Measurements from ENCODE around the gene OR56A5. TPM values are rescaled to one million over a fixed set of nuclear protein-coding genes. Genes with fewer than 3 reads are reported as not detected.

The OR56A5 gene, protein sequence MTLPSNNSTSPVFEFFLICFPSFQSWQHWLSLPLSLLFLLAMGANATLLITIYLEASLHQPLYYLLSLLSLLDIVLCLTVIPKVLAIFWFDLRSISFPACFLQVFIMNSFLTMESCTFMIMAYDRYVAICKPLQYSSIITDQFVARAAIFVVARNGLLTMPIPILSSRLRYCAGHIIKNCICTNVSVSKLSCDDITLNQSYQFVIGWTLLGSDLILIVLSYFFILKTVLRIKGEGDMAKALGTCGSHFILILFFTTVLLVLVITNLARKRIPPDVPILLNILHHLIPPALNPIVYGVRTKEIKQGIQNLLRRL
- total RNA-seq (2022; extraction: Qiagen RNA extraction; ENCODE audit: low read depth) = not detected in 5 replicates

DNA sequence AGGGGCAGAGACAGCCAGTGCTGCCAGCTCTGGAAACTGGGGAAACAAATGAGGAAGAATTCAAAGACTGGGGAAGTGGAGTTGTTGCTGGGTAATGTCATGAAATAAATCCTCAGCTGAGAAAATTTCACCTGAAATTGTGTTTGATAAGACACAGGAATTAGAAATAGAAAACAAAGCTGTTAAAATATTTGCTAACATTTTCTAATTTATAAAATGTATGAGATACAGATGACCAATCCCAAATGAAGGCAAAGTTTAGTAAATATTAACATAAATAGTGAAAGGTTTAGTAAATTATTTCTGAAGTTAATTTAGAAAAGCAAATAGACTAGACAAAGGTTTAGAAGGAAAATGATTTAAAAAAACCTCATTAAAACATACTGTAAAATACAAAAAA, at the start of gene OR56A5:
Gene OR56A5 (minus strand): TSS at position 101 of the 400 bp plus-strand sequence. CDS start 0 bp downstream, at position 101.

DNA sequence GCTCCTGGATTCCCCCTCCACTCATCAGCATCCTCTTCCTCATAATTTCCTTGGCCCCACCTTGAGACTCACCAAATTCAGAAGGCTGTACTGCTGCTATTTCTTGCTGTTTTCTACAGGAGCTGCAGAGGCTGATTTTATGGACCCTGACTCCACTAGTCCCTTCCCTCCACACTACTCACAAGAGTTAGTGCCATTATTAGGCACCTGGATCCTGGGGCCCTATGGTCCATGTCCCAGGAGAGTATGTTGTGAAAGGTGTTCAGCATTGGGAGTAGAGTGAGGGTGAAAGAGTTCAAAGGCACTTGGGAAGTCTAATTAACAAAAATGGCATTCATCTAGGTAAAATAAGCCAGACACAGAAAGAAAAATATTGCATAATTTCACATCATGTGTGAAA, 38.6 kb upstream of the OR56A5 start, which contains the start of gene OR56A4:
Gene OR56A4 (minus strand): TSS at position 101 of the 400 bp plus-strand sequence. CDS start 3,954 bp downstream, outside the sequence.

DNA sequence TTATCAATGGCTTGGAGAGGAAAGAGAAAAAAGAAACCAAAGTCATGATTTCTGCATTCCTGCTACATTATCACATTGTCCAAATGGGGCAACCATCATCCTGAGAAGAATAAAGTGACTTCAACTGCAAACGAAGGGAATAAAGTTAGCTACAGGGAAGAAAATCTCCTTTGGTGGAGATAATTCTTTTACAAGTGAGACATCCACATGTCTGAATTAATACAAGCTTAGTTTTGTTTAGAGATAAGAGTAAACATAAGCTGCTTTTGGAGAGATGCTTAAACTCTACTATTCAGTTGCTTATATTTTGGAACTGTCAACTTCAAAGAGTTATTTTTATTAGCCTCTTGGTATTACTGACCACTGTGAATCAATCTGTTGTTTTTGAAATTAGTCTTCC, 18.6 kb upstream of the OR56A5 start, which contains the start of gene OR52L1:
Gene OR52L1 (minus strand): TSS at position 101 of the 400 bp plus-strand sequence. CDS start 55 bp downstream, at position 46.

DNA sequence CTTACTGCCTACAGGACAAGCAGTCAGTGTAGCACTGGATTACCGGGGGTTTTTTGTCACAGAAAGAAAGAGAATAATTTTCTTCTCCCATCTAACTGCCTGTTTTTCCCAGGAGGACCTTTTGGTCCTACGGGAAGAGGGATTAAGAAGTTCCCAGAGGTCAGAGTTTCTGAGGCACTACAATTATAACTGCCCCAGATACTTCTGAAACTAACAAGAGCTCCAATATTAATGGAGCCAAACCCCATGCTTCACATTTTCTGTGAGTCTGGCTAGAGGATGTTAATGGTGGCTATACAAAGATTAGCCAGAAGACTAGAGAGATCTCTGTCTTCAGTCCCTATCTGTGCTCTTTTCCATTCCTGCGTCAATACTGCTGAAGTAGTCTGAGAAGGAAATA, 26.3 kb downstream of the OR56A5 start, which contains the start of gene OR56A3:
Gene OR56A3 (plus strand): TSS at position 301 of the 400 bp plus-strand sequence. CDS start 5,096 bp downstream, outside the sequence.

Other genes starting within 250 kb of the OR56A5 start
- not detected in 5 replicates for gene OR56B1, start 232.0 kb downstream of the OR56A5 start, total RNA-seq (2022; extraction: Qiagen RNA extraction; ENCODE audit: low read depth)
- not detected in 5 replicates for gene OR52N4, start 214.3 kb downstream of the OR56A5 start, total RNA-seq (2022; extraction: Qiagen RNA extraction; ENCODE audit: low read depth)
- gene OR52N5, start 185.1 kb downstream of the OR56A5 start, total RNA-seq (2022; extraction: Qiagen RNA extraction; ENCODE audit: low read depth) = not detected in 5 replicates
- gene OR52N1, start 177.2 kb downstream of the OR56A5 start, total RNA-seq (2022; extraction: Qiagen RNA extraction; ENCODE audit: low read depth) = not detected in 5 replicates
- gene OR52N2, start 159.6 kb downstream of the OR56A5 start, total RNA-seq (2022; extraction: Qiagen RNA extraction; ENCODE audit: low read depth) = not detected in 5 replicates
- gene OR52E6, start 126.6 kb downstream of the OR56A5 start, total RNA-seq (2022; extraction: Qiagen RNA extraction; ENCODE audit: low read depth) = not detected in 5 replicates
- gene OR52E8, start 110.8 kb downstream of the OR56A5 start, total RNA-seq (2022; extraction: Qiagen RNA extraction; ENCODE audit: low read depth) = not detected in 5 replicates
- gene OR52E4, start 87.9 kb downstream of the OR56A5 start, total RNA-seq (2022; extraction: Qiagen RNA extraction; ENCODE audit: low read depth) = not detected in 5 replicates
- gene OR52E5, start 75.3 kb downstream of the OR56A5 start, total RNA-seq (2022; extraction: Qiagen RNA extraction; ENCODE audit: low read depth) = not detected in 5 replicates
- not detected in 5 replicates for gene OR56A3, start 26.2 kb downstream of the OR56A5 start, total RNA-seq (2022; extraction: Qiagen RNA extraction; ENCODE audit: low read depth)
- gene OR52L1, start 18.5 kb upstream of the OR56A5 start, total RNA-seq (2022; extraction: Qiagen RNA extraction; ENCODE audit: low read depth) = not detected in 5 replicates
- gene OR56A4, start 38.5 kb upstream of the OR56A5 start, total RNA-seq (2022; extraction: Qiagen RNA extraction; ENCODE audit: low read depth) = not detected in 5 replicates
- gene OR56A1, start 62.3 kb upstream of the OR56A5 start, total RNA-seq (2022; extraction: Qiagen RNA extraction; ENCODE audit: low read depth) = not detected in 5 replicates
- gene OR56B4, start 139.2 kb upstream of the OR56A5 start, total RNA-seq (2022; extraction: Qiagen RNA extraction; ENCODE audit: low read depth) = not detected in 5 replicates
- not detected in 5 replicates for gene OR52B2, start 201.8 kb upstream of the OR56A5 start, total RNA-seq (2022; extraction: Qiagen RNA extraction; ENCODE audit: low read depth)
- not detected in 5 replicates for gene OR52W1, start 230.7 kb upstream of the OR56A5 start, total RNA-seq (2022; extraction: Qiagen RNA extraction; ENCODE audit: low read depth)
- gene C11orf42, start 237.1 kb upstream of the OR56A5 start, total RNA-seq (2022; extraction: Qiagen RNA extraction; ENCODE audit: low read depth) = not detected in 5 replicates

Data from A549 treated with DMSO at 1 μM for 4 hours (cell line).